DOHH2 (cell line): ENCODE measurements around the gene KCNK3.

Source experiments
- H3F3A ChIP-seq: fragments of 200-600 bp; sonication (generic), shearing (Covaris generic); 2 replicates; pipeline ENCODE4 v1.6.0; 2016; ENCODE audit warnings: antibody characterized with exemption, mild to moderate bottlenecking; ENCODE audit not compliant: control insufficient read depth, insufficient read depth
- H3K27ac ChIP-seq: fragments of 200-600 bp; sonication (generic); 2 replicates; pipeline ENCODE4 v1.5.1; 2014; ENCODE audit warnings: low read depth, mild to moderate bottlenecking, low read length, moderate library complexity
- H3K27me3 ChIP-seq: fragments of 200-600 bp; sonication (generic); 2 replicates; pipeline ENCODE4 v1.6.1; 2014; ENCODE audit warnings: mild to moderate bottlenecking, low read length, mixed read lengths; ENCODE audit not compliant: control insufficient read depth
- H3K36me3 ChIP-seq: fragments of 200-600 bp; sonication (generic); 2 replicates; pipeline ENCODE4 v1.6.1; 2014; ENCODE audit warnings: mild to moderate bottlenecking, low read length, moderate library complexity, mixed read lengths; ENCODE audit not compliant: control insufficient read depth
- H3K4me1 ChIP-seq: fragments of 200-600 bp; sonication (generic); 2 replicates; pipeline ENCODE4 v1.6.1; 2014; ENCODE audit warnings: mild to moderate bottlenecking, low read length, mixed read lengths; ENCODE audit not compliant: control insufficient read depth
- H3K4me2 ChIP-seq: fragments of 200-600 bp; sonication (generic); 2 replicates; pipeline ENCODE4 v1.6.0; 2014; ENCODE audit warnings: mild to moderate bottlenecking, low read length, moderate library complexity
- H3K4me3 ChIP-seq: fragments of 200-600 bp; sonication (generic); 2 replicates; pipeline ENCODE4 v1.5.1; 2014; ENCODE audit warnings: mild to moderate bottlenecking, low read length, mixed read lengths
- H3K79me2 ChIP-seq: fragments of 200-600 bp; sonication (generic); 2 replicates; pipeline ENCODE4 v1.6.1; 2014; ENCODE audit warnings: mild to moderate bottlenecking, low read length, mixed read lengths; ENCODE audit not compliant: control insufficient read depth
- H3K9me2 ChIP-seq: fragments of 200-600 bp; sonication (generic); replicated peaks from 2 replicates; pipeline ENCODE4 v1.6.1; 2014; ENCODE audit warnings: mild to moderate bottlenecking, low read length, mixed read lengths; ENCODE audit not compliant: control insufficient read depth
- H3K9me3 ChIP-seq: fragments of 200-600 bp; sonication (generic); 2 replicates; pipeline ENCODE4 v1.6.1; 2014; ENCODE audit warnings: antibody characterized with exemption, low read length, mixed read lengths; ENCODE audit not compliant: control insufficient read depth, insufficient read depth
- H4K20me1 ChIP-seq: fragments of 200-600 bp; sonication (generic); 2 replicates; pipeline ENCODE4 v1.6.0; 2014; ENCODE audit warnings: low read depth, mild to moderate bottlenecking, antibody characterized with exemption, low read length, moderate library complexity; ENCODE audit not compliant: control insufficient read depth, insufficient read depth
- CTCF ChIP-seq: fragments of 200-600 bp; sonication (generic); IDR thresholded peaks from one replicate; pipeline ENCODE4 v1.5.1; 2014; ENCODE audit warnings: antibody characterized with exemption, mild to moderate bottlenecking, low read depth, low read length; ENCODE audit not compliant: poor library complexity, severe bottlenecking
- EZH2phosphoT487 ChIP-seq: fragments of 200-600 bp; sonication (generic); IDR thresholded peaks from 2 replicates; pipeline ENCODE4 v1.6.1; 2017; ENCODE audit warnings: borderline replicate concordance, mild to moderate bottlenecking, antibody characterized with exemption, low read length, moderate library complexity, mixed read lengths

KCNK3 gene

GRCh38 chr2:26672818-26673393 is 19.6 kb upstream of the KCNK3 start:
- H3K79me2 ChIP-seq, result no peaks in the 10 kb centered on the region
- H3K27me3 ChIP-seq, result peaks cover 12% of the 10 kb centered on the region
- no peaks in the 10 kb centered on the region for H3K36me3 ChIP-seq
- no peaks in the 10 kb centered on the region for H4K20me1 ChIP-seq
- no peak overlapping the region for H3K4me2 ChIP-seq
- H3K27ac ChIP-seq, result no peak overlapping the region
- H3K9me3 ChIP-seq, result no peaks in the 10 kb centered on the region
- TF ChIP-seq CTCF (no peak), EZH2phosphoT487 (no peak)
- H3K9me2 ChIP-seq, result no peaks in the 10 kb centered on the region
- H3F3A ChIP-seq, result no peaks in the 10 kb centered on the region
- no peak overlapping the region for H3K4me3 ChIP-seq
- no peaks in the 10 kb centered on the region for H3K4me1 ChIP-seq

GRCh38 chr2:26674002-26674751 is 18.3 kb upstream of the KCNK3 start:
- H3K9me2 ChIP-seq, result no peaks in the 10 kb centered on the region
- no peaks in the 10 kb centered on the region for H3K79me2 ChIP-seq
- H3K4me3 ChIP-seq, result no peak overlapping the region
- no peak overlapping the region for H3K27ac ChIP-seq
- H3K36me3 ChIP-seq, result no peaks in the 10 kb centered on the region
- no peak overlapping the region for H3K4me2 ChIP-seq
- no peaks in the 10 kb centered on the region for H3K4me1 ChIP-seq
- H3K9me3 ChIP-seq, result no peaks in the 10 kb centered on the region
- TF ChIP-seq EZH2phosphoT487 (no peak), CTCF (no peak)
- no peaks in the 10 kb centered on the region for H4K20me1 ChIP-seq
- H3K27me3 ChIP-seq, result peaks cover 22% of the 10 kb centered on the region
- H3F3A ChIP-seq, result no peaks in the 10 kb centered on the region

- TF ChIP-seq CTCF (no peak), EZH2phosphoT487 (no peak)
- H3F3A ChIP-seq, result no peaks in the 10 kb centered on the region
- no peaks in the 10 kb centered on the region for H3K79me2 ChIP-seq
- no peak overlapping the region for H3K27ac ChIP-seq
- no peak overlapping the region for H3K4me2 ChIP-seq
- H3K27me3 ChIP-seq, result peaks cover 26% of the 10 kb centered on the region
- H3K4me1 ChIP-seq, result no peaks in the 10 kb centered on the region
- no peak overlapping the region for H3K4me3 ChIP-seq
- no peaks in the 10 kb centered on the region for H3K9me3 ChIP-seq
- H4K20me1 ChIP-seq, result no peaks in the 10 kb centered on the region
- H3K9me2 ChIP-seq, result no peaks in the 10 kb centered on the region
- no peaks in the 10 kb centered on the region for H3K36me3 ChIP-seq
These were observed 17.8 kb upstream of the KCNK3 start for GRCh38 chr2:26674771-26675170.
